Neuron (in vitro differentiated cells): Measurements from ENCODE around the gene DAPK1.
A peak's percentile ranks its signal among the peaks of the same experiment; 100 is the strongest.
"Not testable (repeated sequence)": the region's sequence is repeated elsewhere in the genome, so short reads cannot be mapped to it uniquely, and the experiment has no call there.

Experiments used
- H2AFZ ChIP-seq: one replicate; pipeline ENCODE4 v1.6.1; 2013; ENCODE audit warnings: low read depth, mild to moderate bottlenecking, inconsistent platforms, low read length, moderate library complexity
- H3K27me3 ChIP-seq: one replicate; pipeline ENCODE4 v1.6.1; 2013; ENCODE audit warnings: low read length; ENCODE audit not compliant: insufficient read depth
- H3K36me3 ChIP-seq: one replicate; pipeline ENCODE4 v1.6.1; 2013; ENCODE audit warnings: low read length; ENCODE audit not compliant: insufficient read depth
- H3K4me1 ChIP-seq: one replicate; pipeline ENCODE4 v1.6.1; 2013; ENCODE audit warnings: low read length; ENCODE audit not compliant: insufficient read depth
- H3K4me3 ChIP-seq: 2 replicates; pipeline ENCODE4 v1.5.1; 2013; ENCODE audit warnings: mild to moderate bottlenecking, low read length, moderate library complexity
- H3K9me3 ChIP-seq: one replicate; pipeline ENCODE4 v1.6.1; 2013; ENCODE audit warnings: low read length

DAPK1 gene

GRCh38 chr9:87725900-87726709, 228.4 kb downstream of the DAPK1 start, which contains the start of gene CTSL:
Gene CTSL, plus strand, starts transcription at chr9:87726119. Its CDS starts 1,485 bp downstream, at chr9:87727604.
- Histone ChIP-seq H2AFZ (peak within 1 kb of the TSS; percentile 91), H3K9me3 (no peaks in the 10 kb centered on the region), H3K4me3 (peak within 1 kb of the TSS; percentile 77), H3K4me1 (peaks cover 10% of the 10 kb centered on the region), H3K27me3 (peaks cover 6% of the 10 kb centered on the region), H3K36me3 (peaks cover 22% of the 10 kb centered on the region)

DNA sequence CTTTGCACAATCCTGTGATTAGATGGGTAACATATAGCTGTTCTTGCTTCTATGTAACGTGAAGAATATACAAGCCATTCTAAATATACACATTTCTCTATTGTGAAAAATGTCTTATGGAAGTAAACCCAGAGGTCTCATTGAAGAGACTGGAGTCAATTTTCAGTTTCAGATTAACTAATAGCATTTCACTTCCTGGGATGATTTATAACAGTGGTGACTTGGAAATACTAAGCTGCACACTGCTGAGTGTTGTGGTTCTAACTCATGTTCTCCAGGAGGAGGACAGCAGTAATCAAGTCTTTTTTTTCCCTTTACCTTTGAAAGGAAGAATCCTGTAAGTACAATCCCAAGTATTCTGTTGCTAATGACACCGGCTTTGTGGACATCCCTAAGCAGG, 231.6 kb downstream of the DAPK1 start:
- no peak overlapping the region for H2AFZ ChIP-seq
- peaks cover 28% of the 10 kb centered on the region for H3K36me3 ChIP-seq
- peaks cover 10% of the 10 kb centered on the region for H3K4me1 ChIP-seq
- H3K4me3 ChIP-seq = no peak overlapping the region
- H3K27me3 ChIP-seq = no peaks in the 10 kb centered on the region
- H3K9me3 ChIP-seq = no peaks in the 10 kb centered on the region

DNA sequence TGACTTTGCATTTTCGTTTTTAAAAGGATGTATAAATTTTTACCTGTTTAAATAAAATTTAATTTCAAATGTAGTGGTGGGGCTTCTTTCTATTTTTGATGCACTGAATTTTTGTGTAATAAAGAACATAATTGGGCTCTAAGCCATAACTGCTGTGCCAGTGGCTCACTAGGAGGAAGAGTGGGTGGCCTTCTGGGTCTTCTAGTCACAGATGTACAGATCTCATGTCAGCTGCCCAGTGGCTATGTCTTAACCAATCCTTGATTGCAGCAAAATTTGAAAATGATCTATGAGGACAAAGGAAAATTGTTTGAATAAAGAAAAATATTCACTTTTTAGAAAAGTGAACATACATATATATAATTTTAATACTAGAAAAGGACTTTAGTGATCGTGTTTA, 233.7 kb downstream of the DAPK1 start:
- H2AFZ ChIP-seq = no peak overlapping the region
- H3K4me1 ChIP-seq = peaks cover 10% of the 10 kb centered on the region
- peaks cover 28% of the 10 kb centered on the region for H3K36me3 ChIP-seq
- no peaks in the 10 kb centered on the region for H3K27me3 ChIP-seq
- H3K4me3 ChIP-seq = no peak overlapping the region
- no peaks in the 10 kb centered on the region for H3K9me3 ChIP-seq

DNA sequence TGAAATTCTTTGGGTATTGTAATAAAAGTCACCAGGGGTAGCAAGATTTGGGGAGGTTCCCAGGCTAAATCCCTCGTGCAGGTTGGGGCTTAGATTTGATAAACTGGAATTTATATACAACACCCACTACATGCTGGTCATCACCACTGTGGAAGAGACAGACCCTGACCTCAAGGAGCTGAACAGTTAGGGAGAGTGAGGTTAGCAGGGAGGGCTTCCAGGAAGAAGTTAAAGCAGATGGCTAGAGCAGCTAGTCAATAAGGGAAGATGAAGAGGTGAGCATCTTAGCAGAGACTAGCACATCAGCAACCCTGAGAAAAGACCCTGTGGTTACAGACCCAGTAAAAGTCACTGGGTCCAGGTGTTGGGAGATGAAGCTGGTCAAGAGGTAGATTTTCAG, 234.7 kb downstream of the DAPK1 start:
- Histone ChIP-seq H3K4me3 (no peak overlapping the region), H3K27me3 (no peaks in the 10 kb centered on the region), H3K36me3 (peaks cover 28% of the 10 kb centered on the region), H2AFZ (no peak overlapping the region), H3K9me3 (no peaks in the 10 kb centered on the region), H3K4me1 (peaks cover 5% of the 10 kb centered on the region)

- Histone ChIP-seq H3K36me3 (peaks cover 28% of the 10 kb centered on the region), H2AFZ (no peak overlapping the region), H3K9me3 (no peaks in the 10 kb centered on the region), H3K4me3 (no peak overlapping the region), H3K4me1 (peaks cover under 1% of the 10 kb centered on the region), H3K27me3 (no peaks in the 10 kb centered on the region)
These were observed 235.1 kb downstream of the DAPK1 start for GRCh38 chr9:87732756-87733155.

- no peaks in the 10 kb centered on the region for H3K27me3 ChIP-seq
- H2AFZ ChIP-seq = no peak overlapping the region
- H3K9me3 ChIP-seq = no peaks in the 10 kb centered on the region
- H3K36me3 ChIP-seq = peaks cover 23% of the 10 kb centered on the region
- no peaks in the 10 kb centered on the region for H3K4me1 ChIP-seq
- no peak overlapping the region for H3K4me3 ChIP-seq
These were observed 235.8 kb downstream of the DAPK1 start for GRCh38 chr9:87733273-87734052.

DNA sequence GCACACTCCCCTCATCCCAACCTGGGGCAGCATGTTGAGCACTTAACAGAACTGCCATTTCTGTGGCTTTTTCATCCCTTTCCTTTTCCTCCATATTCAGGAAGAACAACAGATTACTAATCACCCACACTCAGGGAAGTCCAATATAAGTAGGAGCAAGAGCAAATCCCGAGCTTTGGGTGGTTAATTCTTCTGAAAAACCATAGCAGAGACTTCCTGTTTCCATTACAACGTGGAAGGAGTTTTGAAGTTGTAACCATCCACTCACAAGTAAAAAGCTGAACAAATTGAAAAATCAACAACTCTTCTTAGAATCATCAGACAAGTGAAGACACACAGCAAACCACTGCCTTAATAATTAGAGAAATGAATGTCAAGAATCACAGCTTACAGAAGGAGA, 236.4 kb downstream of the DAPK1 start:
- Histone ChIP-seq H3K36me3 (peaks cover 20% of the 10 kb centered on the region), H3K27me3 (no peaks in the 10 kb centered on the region), H2AFZ (no peak overlapping the region), H3K4me3 (no peak overlapping the region), H3K9me3 (no peaks in the 10 kb centered on the region), H3K4me1 (no peaks in the 10 kb centered on the region)

GRCh38 chr9:87739546-87739945, 241.9 kb downstream of the DAPK1 start:
- Histone ChIP-seq H3K9me3 (no peaks in the 10 kb centered on the region), H3K4me1 (no peaks in the 10 kb centered on the region), H3K27me3 (no peaks in the 10 kb centered on the region), H3K4me3 (no peak overlapping the region), H2AFZ (no peak overlapping the region), H3K36me3 (no peaks in the 10 kb centered on the region)

DNA sequence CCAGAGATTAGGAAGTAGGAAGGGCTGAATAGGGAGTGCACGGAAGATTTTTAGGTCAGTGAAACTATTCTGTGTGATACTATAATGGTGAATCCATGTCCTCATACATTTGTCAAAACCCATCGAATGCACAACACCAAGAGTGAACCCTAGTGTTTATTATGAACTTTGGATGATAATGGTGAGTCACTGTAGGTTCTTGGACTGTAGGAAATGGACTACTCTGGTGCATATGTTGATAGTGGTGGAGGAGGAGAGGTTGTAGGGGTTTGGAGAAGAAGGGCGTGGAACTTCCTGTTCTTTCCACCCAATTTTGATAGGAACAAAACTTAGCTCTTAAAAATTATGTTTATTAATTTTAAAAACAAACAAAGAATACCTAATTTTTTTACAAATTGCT, 242.5 kb downstream of the DAPK1 start:
- H2AFZ ChIP-seq = no peak overlapping the region
- H3K9me3 ChIP-seq = no peaks in the 10 kb centered on the region
- H3K4me3 ChIP-seq = no peak overlapping the region
- no peaks in the 10 kb centered on the region for H3K36me3 ChIP-seq
- no peaks in the 10 kb centered on the region for H3K4me1 ChIP-seq
- H3K27me3 ChIP-seq = no peaks in the 10 kb centered on the region

- Histone ChIP-seq H3K4me3 (no peak overlapping the region), H3K27me3 (no peaks in the 10 kb centered on the region)
These were observed 243.7 kb downstream of the DAPK1 start for GRCh38 chr9:87741326-87741725.

GRCh38 chr9:87741891-87742290, 244.2 kb downstream of the DAPK1 start:
- no peak overlapping the region for H3K4me3 ChIP-seq
- no peaks in the 10 kb centered on the region for H3K27me3 ChIP-seq
- H3K36me3 ChIP-seq = no peaks in the 10 kb centered on the region
- no peaks in the 10 kb centered on the region for H3K9me3 ChIP-seq
- no peaks in the 10 kb centered on the region for H3K4me1 ChIP-seq
- no peak overlapping the region for H2AFZ ChIP-seq

More at GRCh38 chr9:87741326-87741725, 243.7 kb downstream of the DAPK1 start:
- Histone ChIP-seq H2AFZ (no peak overlapping the region), H3K9me3 (no peaks in the 10 kb centered on the region), H3K4me1 (no peaks in the 10 kb centered on the region), H3K36me3 (no peaks in the 10 kb centered on the region)

DNA sequence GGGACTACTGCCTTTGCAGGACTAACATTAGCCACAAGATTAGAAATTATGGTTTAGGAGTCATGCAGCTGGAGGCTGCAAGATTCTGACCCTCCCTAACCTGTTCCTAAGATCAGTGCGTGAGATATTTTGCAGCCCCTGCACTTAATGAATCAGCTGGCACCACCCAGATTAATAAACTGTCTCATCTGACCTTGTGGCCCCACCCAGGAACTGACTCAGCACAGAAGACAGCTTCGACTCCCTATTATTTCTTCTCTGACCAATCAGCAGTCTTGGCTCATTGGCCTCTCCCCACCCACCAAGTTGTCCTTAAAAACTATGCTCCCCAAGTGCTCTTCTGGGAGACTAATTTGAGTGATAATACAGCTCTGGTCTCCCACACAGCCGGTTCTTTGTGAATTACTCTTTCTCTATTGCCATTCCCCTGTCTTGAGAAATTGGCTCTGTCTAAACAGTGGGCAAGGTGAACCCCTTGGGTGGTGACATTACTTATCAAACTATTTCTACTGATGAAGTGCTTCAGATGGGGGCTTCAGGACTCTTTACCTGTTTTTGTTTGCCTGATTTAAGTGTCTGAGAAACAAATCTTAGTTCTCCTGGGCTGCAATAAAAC, 245.3 kb downstream of the DAPK1 start:
- H3K36me3 ChIP-seq = no peaks in the 10 kb centered on the region
- no peaks in the 10 kb centered on the region for H3K4me1 ChIP-seq
- H3K27me3 ChIP-seq = no peaks in the 10 kb centered on the region
- H3K4me3 ChIP-seq = no peak overlapping the region
- no peaks in the 10 kb centered on the region for H3K9me3 ChIP-seq
- no peak overlapping the region for H2AFZ ChIP-seq

- not testable (repeated sequence) for H3K36me3 ChIP-seq, H3K9me3 ChIP-seq, H3K4me1 ChIP-seq, H3K4me3 ChIP-seq, H2AFZ ChIP-seq, H3K27me3 ChIP-seq
These were observed 246.6 kb downstream of the DAPK1 start for GRCh38 chr9:87744247-87744646.
